ENCODE measurements around the gene TMSB4X.
"Not testable (repeated sequence)": the region's sequence is repeated elsewhere in the genome, so short reads cannot be mapped to it uniquely, and the experiment has no call there.

Gene TMSB4X

GRCh38 chrX:12974796-12975669 lies at the start of gene TMSB4X:
TMSB4X (plus strand) TSS chrX:12975110.
- DNase-seq: peak; percentile 82

DNA sequence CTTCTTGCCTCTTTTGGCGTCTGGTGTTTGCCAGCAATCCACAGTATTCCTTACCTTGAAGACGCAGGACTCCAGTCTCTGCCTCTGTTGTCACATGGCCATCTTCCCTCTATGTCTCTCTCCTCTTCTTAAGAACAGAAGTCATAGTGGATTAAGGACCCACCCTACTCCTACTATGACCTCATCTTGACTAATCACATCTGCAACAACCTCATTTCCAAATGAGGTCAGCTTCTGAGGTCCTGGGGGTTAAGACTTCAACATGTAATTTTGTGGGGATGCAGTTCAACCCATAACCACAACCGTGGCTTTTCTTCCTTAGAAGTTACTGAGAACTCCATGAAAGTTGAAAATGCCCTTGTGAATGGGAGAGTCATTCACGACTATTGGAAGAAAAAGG lies 45.2 kb upstream of the TMSB4X start:
- DNase-seq: no peak

DNA sequence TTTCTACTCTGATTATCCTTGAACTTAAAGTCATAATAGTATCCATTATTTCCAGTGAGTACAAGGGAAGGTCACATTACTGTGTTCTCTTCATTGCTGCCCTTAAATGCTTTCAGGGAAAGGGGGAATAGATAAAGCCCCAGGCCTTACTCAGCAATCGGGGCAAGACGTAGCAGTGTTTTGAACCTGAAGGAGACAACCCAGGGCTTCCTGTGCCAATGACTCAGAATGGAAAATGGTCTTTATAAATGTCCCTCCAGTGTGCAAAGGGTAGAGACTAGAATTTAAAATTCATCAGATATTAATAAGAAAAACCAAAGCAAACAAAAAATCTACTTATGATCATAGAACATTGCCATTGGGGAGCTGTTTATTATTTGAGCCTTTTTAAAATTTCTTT lies 44.8 kb upstream of the TMSB4X start:
- DNase-seq: no peak

DNA sequence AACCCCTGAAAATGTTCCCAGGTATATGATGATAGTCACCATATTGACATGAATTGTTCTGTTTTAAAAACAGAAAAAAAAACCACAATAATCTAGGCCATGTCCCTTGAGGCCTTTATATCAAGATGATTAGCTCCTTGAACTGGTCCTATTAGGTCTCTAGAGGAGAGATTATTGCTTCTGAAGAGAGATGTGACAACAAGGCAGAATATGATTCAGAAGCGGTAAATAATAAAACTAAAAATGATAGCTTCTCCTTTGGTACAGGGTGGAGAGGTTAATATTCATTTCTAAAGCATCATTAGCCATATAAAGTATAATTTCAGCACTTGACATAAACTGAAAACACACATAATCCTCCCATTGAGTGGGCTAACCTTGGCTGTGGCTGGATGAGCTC lies 42.7 kb upstream of the TMSB4X start:
- DNase-seq: no peak

DNA sequence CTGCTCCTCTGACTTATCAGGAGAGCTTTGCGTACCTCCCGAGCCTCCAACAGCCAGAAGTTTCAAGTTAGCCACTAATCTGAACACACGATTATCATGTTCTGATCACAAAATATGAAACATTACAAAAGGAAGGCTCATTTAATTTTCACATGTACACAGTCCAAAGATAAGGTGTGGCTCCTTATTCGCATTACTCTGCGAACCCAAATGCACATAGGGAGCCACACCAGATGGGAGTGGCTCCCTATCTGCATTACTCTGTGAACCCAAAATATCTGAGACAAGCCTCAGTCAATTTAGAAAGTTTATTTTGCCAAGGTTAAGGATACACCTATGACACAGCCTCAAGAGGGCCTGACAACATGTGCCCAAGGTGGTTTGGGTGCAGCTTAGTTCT lies 40.1 kb upstream of the TMSB4X start:
- DNase-seq: no peak

- no peak for DNase-seq
These were observed 38.0 kb upstream of the TMSB4X start for GRCh38 chrX:12936947-12937346.

GRCh38 chrX:12940471-12940870 lies 34.4 kb upstream of the TMSB4X start:
- DNase-seq: not testable (repeated sequence)

DNA sequence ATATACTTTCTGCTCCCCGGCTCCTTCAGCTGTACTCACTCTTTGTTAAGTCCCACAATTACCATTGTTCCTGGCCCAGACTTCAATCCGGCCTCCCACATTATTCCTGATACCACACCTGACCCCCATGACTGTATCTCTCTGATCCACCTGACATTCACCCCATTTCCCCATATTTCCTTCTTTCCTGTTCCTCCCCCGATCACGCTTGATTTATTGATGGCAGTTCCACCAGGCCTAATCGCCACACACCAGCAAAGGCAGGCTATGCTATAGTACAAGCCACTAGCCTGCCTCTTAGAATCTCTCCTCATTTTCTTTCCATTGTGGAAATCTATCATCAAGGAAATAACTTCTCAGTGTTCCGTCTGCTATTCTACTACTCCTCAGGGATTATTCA lies 31.3 kb upstream of the TMSB4X start:
- not testable (repeated sequence) for DNase-seq

GRCh38 chrX:12944452-12944851 lies 30.5 kb upstream of the TMSB4X start:
- DNase-seq: not testable (repeated sequence)

GRCh38 chrX:12945494-12945893 lies 29.4 kb upstream of the TMSB4X start:
- no peak for DNase-seq

GRCh38 chrX:12946406-12946805 lies 28.5 kb upstream of the TMSB4X start:
- DNase-seq: no peak

DNA sequence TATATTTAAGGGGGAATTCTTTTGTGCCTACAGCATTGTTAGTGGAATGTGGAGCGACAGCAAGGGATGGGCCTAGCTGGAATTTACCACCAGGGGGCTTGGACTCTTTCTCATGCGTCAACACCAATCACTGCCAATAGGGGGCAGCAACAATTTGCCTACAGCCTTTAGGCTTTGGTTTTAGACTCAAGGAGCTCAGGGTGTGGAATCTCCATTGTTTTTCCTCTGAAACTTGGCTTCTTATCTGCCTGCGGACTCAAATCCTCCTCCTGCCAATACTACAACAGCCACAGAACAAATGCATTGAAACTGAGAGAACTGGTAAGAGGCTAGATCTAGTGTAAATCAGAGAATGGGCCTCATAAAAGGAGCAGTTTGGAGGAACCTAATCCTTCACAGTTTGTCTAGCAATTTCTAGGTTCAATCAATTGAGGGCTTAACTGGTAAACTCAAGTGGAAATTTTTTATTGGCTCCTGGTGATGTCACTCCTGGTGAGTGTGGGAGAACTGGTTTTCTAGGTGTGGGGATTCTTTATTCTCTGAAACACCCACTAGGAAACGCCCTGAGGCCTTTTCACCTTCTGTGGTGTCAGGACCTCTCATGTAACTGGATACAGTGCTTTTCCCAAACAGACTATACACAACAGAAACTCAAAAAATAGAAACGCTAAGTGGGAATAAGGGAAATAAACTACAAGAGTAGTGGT lies 27.9 kb upstream of the TMSB4X start:
- DNase-seq: peak; percentile 66

DNA sequence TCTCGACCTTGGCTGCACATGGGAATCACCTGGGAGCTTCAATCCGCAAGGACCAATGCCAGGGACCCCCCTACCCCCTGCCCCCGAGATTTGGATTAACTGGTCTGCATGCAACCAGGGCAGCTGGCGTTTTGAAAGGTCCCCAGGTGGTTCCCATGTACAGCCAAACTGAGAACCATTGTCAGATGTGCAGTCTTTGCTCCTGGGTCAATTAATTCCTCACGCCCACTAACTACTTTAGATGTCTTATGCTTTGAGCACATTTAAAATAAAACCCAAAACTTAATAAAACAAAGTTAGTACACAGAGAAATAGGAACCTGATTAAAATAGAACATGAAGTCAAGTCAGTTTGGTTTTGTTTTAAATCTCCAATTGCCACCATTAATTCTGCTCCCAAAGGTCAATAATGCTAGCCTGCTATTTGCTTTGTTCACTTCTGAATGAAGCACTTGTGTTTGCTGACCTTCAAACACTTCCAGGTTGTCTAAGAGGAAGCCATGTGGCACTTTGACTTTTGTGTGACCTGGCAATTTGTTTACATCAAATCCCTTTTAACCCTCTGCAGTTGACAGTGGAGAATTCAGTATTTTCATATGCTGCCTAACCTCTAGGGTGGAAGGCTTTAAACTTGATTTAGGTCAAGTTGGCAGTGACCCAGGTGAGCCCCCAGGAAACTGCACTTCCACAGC lies 27.2 kb upstream of the TMSB4X start:
- DNase-seq: no peak

- no peak for DNase-seq
These were observed 26.4 kb upstream of the TMSB4X start for GRCh38 chrX:12948495-12948894.

- DNase-seq: no peak
These were observed 25.5 kb upstream of the TMSB4X start for GRCh38 chrX:12949205-12949926.

GRCh38 chrX:12949927-12950656 lies 24.8 kb upstream of the TMSB4X start:
- peak; percentile 81 for DNase-seq

GRCh38 chrX:12950851-12951594 lies 23.9 kb upstream of the TMSB4X start:
- DNase-seq: peak; percentile 72

DNA sequence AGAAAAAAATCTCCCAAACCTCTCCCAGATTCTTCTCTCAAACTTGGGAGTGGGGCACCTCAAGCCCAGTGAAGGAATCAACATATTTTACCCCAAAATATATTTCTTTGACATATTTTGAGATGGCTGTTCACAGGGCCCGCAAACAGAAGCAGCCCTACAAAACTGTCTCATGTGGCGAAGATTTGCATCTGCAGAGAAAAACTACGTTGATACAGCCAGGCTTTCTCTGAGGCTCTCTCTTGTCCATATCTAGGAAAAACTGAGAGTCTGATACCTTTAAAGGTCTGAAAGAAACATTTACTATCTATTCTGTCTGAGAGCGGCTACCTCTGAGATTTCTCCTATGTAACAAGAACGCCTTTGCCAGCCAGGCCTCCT lies 23.3 kb upstream of the TMSB4X start:
- DNase-seq: peak; percentile 13

- peak; percentile 16 for DNase-seq
These were observed 21.5 kb upstream of the TMSB4X start for GRCh38 chrX:12953420-12953819.

GRCh38 chrX:12954376-12954775 lies 20.5 kb upstream of the TMSB4X start:
- DNase-seq: no peak

GRCh38 chrX:12954981-12955380 lies 19.9 kb upstream of the TMSB4X start:
- DNase-seq: peak; percentile 11
